Heart left ventricle (tissue), 13 donors: ENCODE measurements around the gene MBD3L2B.

ENCODE experiments used
- POLR2A ChIP-seq, 2 donors: fragments of 450-650 bp; IDR thresholded peaks; one replicate each; pipeline ENCODE4 v1.6.1; 2017; ENCODE audit warnings: antibody characterized with exemption in 2 of 2, mild to moderate bottlenecking in 2 of 2, moderate library complexity in 2 of 2
- TF ChIP-seq, protein P1 (sequence below), 12 donors: fragments of 200-600 bp; sonication (generic) in 4 of 12; IDR thresholded peaks; one replicate each; pipeline versions ENCODE4 v1.5.0 to v1.8.0; 2018 to 2022; ENCODE audit warnings: antibody characterized with exemption in 12 of 12, mild to moderate bottlenecking in 5 of 12
- donor health status: ischemic (EF 13 %, LVEDD 7.1; RV severe dilation, severe dysfunction).
- donor health status: DM: no; HTN: yes; CAD: no.
- donor health status: DM: no; HTN: no; CAD: no.
- donor health status: ischemic (EF 25% LVEDD 6.9; RV normal size, moderate dysfunction).
- donor health status: ischemic (EF 25% LVEDD 5.7; RV mildly dilated, moderate dysfunction).
- donor health status: ischemic (EF 35%, LVEDD 5.7; RV mildly dilated, moderate dysfunction).
- donor health status: nonischemic (EF 11% LVEDD 7.7; RV severe dilation, severe dysfunction).
- donor health status: DM: yes; HTN: yes; CAD: no.
- donor health status: PGD.
- donor health status: ischemic (EF 29% LVEDD 5.4; RV normal size, mild dysfunction).
- donor health status: nonischemic (EF 23%, LVEDD 6.1; RV moderate dilation, normal function).

GRCh38 chr19:7067716-7068115 lies 46.5 kb upstream of the MBD3L2B start:
- TF ChIP-seq, protein P1, sequence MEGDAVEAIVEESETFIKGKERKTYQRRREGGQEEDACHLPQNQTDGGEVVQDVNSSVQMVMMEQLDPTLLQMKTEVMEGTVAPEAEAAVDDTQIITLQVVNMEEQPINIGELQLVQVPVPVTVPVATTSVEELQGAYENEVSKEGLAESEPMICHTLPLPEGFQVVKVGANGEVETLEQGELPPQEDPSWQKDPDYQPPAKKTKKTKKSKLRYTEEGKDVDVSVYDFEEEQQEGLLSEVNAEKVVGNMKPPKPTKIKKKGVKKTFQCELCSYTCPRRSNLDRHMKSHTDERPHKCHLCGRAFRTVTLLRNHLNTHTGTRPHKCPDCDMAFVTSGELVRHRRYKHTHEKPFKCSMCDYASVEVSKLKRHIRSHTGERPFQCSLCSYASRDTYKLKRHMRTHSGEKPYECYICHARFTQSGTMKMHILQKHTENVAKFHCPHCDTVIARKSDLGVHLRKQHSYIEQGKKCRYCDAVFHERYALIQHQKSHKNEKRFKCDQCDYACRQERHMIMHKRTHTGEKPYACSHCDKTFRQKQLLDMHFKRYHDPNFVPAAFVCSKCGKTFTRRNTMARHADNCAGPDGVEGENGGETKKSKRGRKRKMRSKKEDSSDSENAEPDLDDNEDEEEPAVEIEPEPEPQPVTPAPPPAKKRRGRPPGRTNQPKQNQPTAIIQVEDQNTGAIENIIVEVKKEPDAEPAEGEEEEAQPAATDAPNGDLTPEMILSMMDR (IDR thresholded peaks at IDR 0.05), result no peak
- no peak for TF ChIP-seq POLR2A (IDR thresholded peaks at IDR 0.05)
